Measurements from ENCODE around the gene SLC2A1. TPM values are rescaled to one million over a fixed set of nuclear protein-coding genes. Genes with fewer than 3 reads are reported as not detected.
A peak's percentile ranks its signal among the peaks of the same experiment; 100 is the strongest.

The SLC2A1 gene
- total and polyA plus RNA-seq, 9 of the 15 experiments (the other 6 are each of a cell fraction or from before 2014, with no cell fraction given): 12.6 to 153 (median 48.0) TPM

- TF ChIP-seq AFF4 (CRISPR knock-in tag; IDR thresholded peaks at IDR 0.05): no peak
- TF ChIP-seq NFRKB (IDR thresholded peaks at IDR 0.05; ENCODE audit: low read depth): no peak
- TF ChIP-seq NR0B1 (IDR thresholded peaks at IDR 0.05; ENCODE audit: partially characterized antibody): no peak
- peak; percentile 67 for TF ChIP-seq ZNF316 (IDR thresholded peaks at IDR 0.05)
- TF ChIP-seq NCOA4 (IDR thresholded peaks at IDR 0.05; ENCODE audit: partially characterized antibody): no peak
- TF ChIP-seq ZFP36 (IDR thresholded peaks at IDR 0.05; ENCODE audit: low read depth, low read length, partially characterized antibody): no peak
- TF ChIP-seq DPF2 (IDR thresholded peaks at IDR 0.05): 0 out of 2 replicates have a peak, but pooled peaks have one; percentile 13
- TF ChIP-seq SAP30 (IDR thresholded peaks at IDR 0.05; ENCODE audit: borderline replicate concordance, insufficient read depth, low read depth, low read length, poor library complexity, severe bottlenecking): no peak
- TF ChIP-seq SLC30A9 (CRISPR knock-in tag; IDR thresholded peaks at IDR 0.05): no peak
- no peak for TF ChIP-seq MCM2 (IDR thresholded peaks at IDR 0.05; ENCODE audit: low read depth)
- TF ChIP-seq ZNF184 (CRISPR knock-in tag; IDR thresholded peaks at IDR 0.05): no peak
- TF ChIP-seq NFXL1 (CRISPR knock-in tag; IDR thresholded peaks at IDR 0.05): no peak
- TF ChIP-seq ZKSCAN8 (CRISPR knock-in tag; IDR thresholded peaks at IDR 0.05): no peak
- TF ChIP-seq LARP7 (IDR thresholded peaks at IDR 0.05): no peak
- peak in 1 of 2 experiments; percentile 86; a peak in 2 of 3 replicates for TF ChIP-seq CBX3 (IDR thresholded peaks at IDR 0.05; ENCODE audit: borderline replicate concordance in 1 of 2, low read length in 2 of 2)
- peak; percentile 49; the same call in 1 of the 2 replicates for TF ChIP-seq C11orf30 (IDR thresholded peaks at IDR 0.05; ENCODE audit: low read depth)
- TF ChIP-seq, protein P1, sequence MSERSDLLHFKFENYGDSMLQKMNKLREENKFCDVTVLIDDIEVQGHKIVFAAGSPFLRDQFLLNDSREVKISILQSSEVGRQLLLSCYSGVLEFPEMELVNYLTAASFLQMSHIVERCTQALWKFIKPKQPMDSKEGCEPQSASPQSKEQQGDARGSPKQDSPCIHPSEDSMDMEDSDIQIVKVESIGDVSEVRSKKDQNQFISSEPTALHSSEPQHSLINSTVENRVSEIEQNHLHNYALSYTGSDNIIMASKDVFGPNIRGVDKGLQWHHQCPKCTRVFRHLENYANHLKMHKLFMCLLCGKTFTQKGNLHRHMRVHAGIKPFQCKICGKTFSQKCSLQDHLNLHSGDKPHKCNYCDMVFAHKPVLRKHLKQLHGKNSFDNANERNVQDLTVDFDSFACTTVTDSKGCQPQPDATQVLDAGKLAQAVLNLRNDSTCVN (CRISPR knock-in tag; IDR thresholded peaks at IDR 0.05): no peak
- no peak for TF ChIP-seq ARID1B (IDR thresholded peaks at IDR 0.05)
- TF ChIP-seq RFX1 (IDR thresholded peaks at IDR 0.05): no peak
- no peak for TF ChIP-seq TBL1XR1 (IDR thresholded peaks at IDR 0.05; ENCODE audit: low read length in 2 of 2)
- TF ChIP-seq NFE2L1 (tag; IDR thresholded peaks at IDR 0.05; ENCODE audit: borderline replicate concordance, low read depth): no peak
- no peak for TF ChIP-seq CC2D1A (IDR thresholded peaks at IDR 0.05)
- TF ChIP-seq, protein P2, sequence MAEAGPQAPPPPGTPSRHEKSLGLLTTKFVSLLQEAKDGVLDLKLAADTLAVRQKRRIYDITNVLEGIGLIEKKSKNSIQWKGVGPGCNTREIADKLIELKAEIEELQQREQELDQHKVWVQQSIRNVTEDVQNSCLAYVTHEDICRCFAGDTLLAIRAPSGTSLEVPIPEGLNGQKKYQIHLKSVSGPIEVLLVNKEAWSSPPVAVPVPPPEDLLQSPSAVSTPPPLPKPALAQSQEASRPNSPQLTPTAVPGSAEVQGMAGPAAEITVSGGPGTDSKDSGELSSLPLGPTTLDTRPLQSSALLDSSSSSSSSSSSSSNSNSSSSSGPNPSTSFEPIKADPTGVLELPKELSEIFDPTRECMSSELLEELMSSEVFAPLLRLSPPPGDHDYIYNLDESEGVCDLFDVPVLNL (CRISPR knock-in tag; IDR thresholded peaks at IDR 0.05; ENCODE audit: low read depth): no peak
- TF ChIP-seq IFI16 (CRISPR knock-in tag; IDR thresholded peaks at IDR 0.05): no peak
Observed at GRCh38 chr1:42914092-42914627, 44.5 kb downstream of the SLC2A1 start (continued).
